Tibial artery (tissue), 4 donors: ENCODE results near the gene NTRK3.

Source experiments
- DNase-seq, 2 donors: peaks; one replicate each; pipeline ENCODE4 v3.0.0-alpha.2; 2019
- H3K27ac ChIP-seq, 2 donors: fragments of 200-600 bp; sonication (generic) in 1 of 2; 1 replicate in 1 of 2; 2 replicates in 1 of 2; pipeline ENCODE4 v1.5.1; 2018 to 2019; ENCODE audit warnings: mild to moderate bottlenecking in 1 of 2
- H3K27me3 ChIP-seq, 2 donors: fragments of 200-600 bp; sonication (generic) in 1 of 2; one replicate each; pipeline versions ENCODE4 v1.5.1 to v1.6.0; 2016 to 2019
- H3K36me3 ChIP-seq, 3 donors: fragments of 200-600 bp; sonication (generic) in 2 of 3; one replicate each; pipeline ENCODE4 v1.5.1; 2016 to 2019; ENCODE audit warnings: mild to moderate bottlenecking in 2 of 3
- H3K4me1 ChIP-seq, 4 donors: fragments of 200-600 bp; sonication (generic) in 2 of 4; 1 replicate in 3 of 4; 2 replicates in 1 of 4; pipeline ENCODE4 v1.5.1; 2016 to 2019
- H3K4me3 ChIP-seq, 2 donors: fragments of 200-600 bp; sonication (generic) in 1 of 2; 1 replicate in 1 of 2; 2 replicates in 1 of 2; pipeline ENCODE4 v1.5.1; 2018 to 2019; ENCODE audit warnings: mild to moderate bottlenecking in 2 of 2
- H3K9me3 ChIP-seq, 3 donors: fragments of 200-600 bp; sonication (generic) in 1 of 3; one replicate each; pipeline ENCODE4 v1.5.1; 2016 to 2019
- CTCF ChIP-seq, 2 experiments: fragments of 200-600 bp in 1 of 2; fragments of 450-650 bp in 1 of 2; IDR thresholded peaks; one replicate each; pipeline ENCODE4 v1.5.1; 2017 to 2019; ENCODE audit warnings: antibody characterized with exemption in 2 of 2, mild to moderate bottlenecking in 1 of 2, moderate library complexity in 1 of 2
- intact Hi-C: fragments of 100-400 bp; cut with DNase I; formaldehyde crosslinking; loops from one replicate; pipeline ENCODE4 v1.15.0; 2023; ENCODE audit warnings: low total_unique reads

Gene NTRK3

GRCh38 chr15:87906444-87906843, 350.1 kb downstream of the NTRK3 start:
- Histone ChIP-seq H3K27me3 (no peaks in the 10 kb centered on the region), H3K27ac (no peak overlapping the region), H3K9me3 (no peaks in the 10 kb centered on the region), H3K4me1 (peaks cover 0 to 28% (median 3%) of the 10 kb centered on the region in 4 donors), H3K36me3 (no peaks in the 10 kb centered on the region), H3K4me3 (no peak overlapping the region)
- TF ChIP-seq CTCF (IDR thresholded peaks at IDR 0.05), result no peak
- intact Hi-C loops, result no loop called here
- DNase-seq, result no peak

GRCh38 chr15:87902772-87903426, 353.6 kb downstream of the NTRK3 start:
- peak overlapping the region in 1 of 2 donors; percentile 29 for H3K4me3 ChIP-seq
- no peaks in the 10 kb centered on the region for H3K27me3 ChIP-seq
- DNase-seq, result peak; percentile 65 to 90
- TF ChIP-seq CTCF (IDR thresholded peaks at IDR 0.05), result peak; percentile 20 to 37
- peak overlapping the region; percentile 81 to 83 for H3K27ac ChIP-seq
- H3K36me3 ChIP-seq, result no peaks in the 10 kb centered on the region
- intact Hi-C loops, result loop anchor here (5.0 kb wide), 3 partner anchors 39 to 344 kb away; no protein-coding TSS in a partner anchor
- H3K4me1 ChIP-seq, result peaks cover 0 to 43% (median 3%) of the 10 kb centered on the region in 4 donors
- no peaks in the 10 kb centered on the region for H3K9me3 ChIP-seq

- DNase-seq, result no peak
- peak overlapping the region; percentile 81 to 83 for H3K27ac ChIP-seq
- no peaks in the 10 kb centered on the region for H3K27me3 ChIP-seq
- H3K9me3 ChIP-seq, result no peaks in the 10 kb centered on the region
- no peak for TF ChIP-seq CTCF (IDR thresholded peaks at IDR 0.05)
- intact Hi-C loops, result loop anchor here (5.0 kb wide), 3 partner anchors 40 to 345 kb away; no protein-coding TSS in a partner anchor
- H3K36me3 ChIP-seq, result no peaks in the 10 kb centered on the region
- peak overlapping the region in 1 of 2 donors; percentile 29 for H3K4me3 ChIP-seq
- peaks cover 0 to 43% (median 3%) of the 10 kb centered on the region in 4 donors for H3K4me1 ChIP-seq
Measured at GRCh38 chr15:87901926-87902690, 354.4 kb downstream of the NTRK3 start.

GRCh38 chr15:87901008-87901407, 355.5 kb downstream of the NTRK3 start:
- Histone ChIP-seq H3K36me3 (no peaks in the 10 kb centered on the region), H3K4me1 (peaks cover 0 to 43% (median 3%) of the 10 kb centered on the region in 4 donors), H3K27me3 (no peaks in the 10 kb centered on the region), H3K9me3 (no peaks in the 10 kb centered on the region), H3K27ac (peak overlapping the region; percentile 81 to 83), H3K4me3 (no peak overlapping the region)
- no peak for DNase-seq
- intact Hi-C loops, result loop anchor here (5.0 kb wide), 3 partner anchors 41 to 346 kb away; no protein-coding TSS in a partner anchor
- TF ChIP-seq CTCF (IDR thresholded peaks at IDR 0.05), result no peak

- no peak for TF ChIP-seq CTCF (IDR thresholded peaks at IDR 0.05)
- Histone ChIP-seq H3K4me1 (peaks cover 0 to 28% (median 0%) of the 10 kb centered on the region in 4 donors), H3K27ac (no peak overlapping the region), H3K9me3 (no peaks in the 10 kb centered on the region), H3K36me3 (no peaks in the 10 kb centered on the region), H3K27me3 (no peaks in the 10 kb centered on the region), H3K4me3 (no peak overlapping the region)
- DNase-seq, result no peak
- intact Hi-C loops, result no loop called here
Measured at GRCh38 chr15:87896936-87897335, 359.6 kb downstream of the NTRK3 start.
